A549 (cell line): ENCODE data around the gene ZFYVE9. TPM values are rescaled to one million over a fixed set of nuclear protein-coding genes. Genes with fewer than 3 reads are reported as not detected.

Source experiments
- ATAC-seq, 2 experiments: fragments of 200-7000 bp in 1 of 2; fragments of >200 bp in 1 of 2; cut with Nextera tagmentation in 1 of 2; cut with Tn5 transposase in 1 of 2; 3 replicates each; pipeline versions ENCODE4 v1.8.0 to v1.9.1; 2018 to 2020; ENCODE audit warnings: mild to moderate bottlenecking in 1 of 2, moderate library complexity in 1 of 2
- CTCF ChIA-PET: fragments of 300-600 bp; sonication (Branson Sonifier 250); formaldehyde crosslinking; extraction: SDS; loops from one replicate; lab custom pipeline; 2021; ENCODE audit warnings: antibody characterized with exemption, inconsistent platforms; lab: Yijun Ruan, JAX
- POLR2A ChIA-PET: fragments of 350-600 bp; formaldehyde crosslinking; extraction: SDS; loops from one replicate; lab custom pipeline; 2021; ENCODE audit warnings: antibody characterized with exemption, inconsistent platforms; lab: Yijun Ruan, JAX
- DNase-seq, 2 experiments: peaks; one replicate each; pipeline versions ENCODE4 v3.0.0 to v3.0.0-alpha.2; 2011 to 2016; ENCODE audit warnings: low read depth in 1 of 2, low spot score in 1 of 2
- FAIRE-seq: peaks from 2 replicates; lab custom pipeline; 2011; peaks lifted over from hg19 to GRCh38; lab: Jason Lieb, UNC
- H3K27ac ChIP-seq, 2 experiments: fragments of >200 bp; sonication (Bioruptor Twin); formaldehyde crosslinking; 3 replicates each; pipeline ENCODE4 v1.5.1; 2016 to 2017
- H3K4me1 ChIP-seq: fragments of >200 bp; sonication (Bioruptor Twin); formaldehyde crosslinking; 3 replicates; pipeline ENCODE4 v1.6.1; 2016
- H3K4me2 ChIP-seq: fragments of >200 bp; sonication (Bioruptor Twin); formaldehyde crosslinking; 3 replicates; pipeline ENCODE4 v1.6.1; 2016
- H3K4me3 ChIP-seq: fragments of >200 bp; sonication (Bioruptor Twin); formaldehyde crosslinking; 3 replicates; pipeline ENCODE4 v1.5.1; 2016
- H3K9me3 ChIP-seq: fragments of >200 bp; sonication (Bioruptor Twin); formaldehyde crosslinking; 3 replicates; pipeline ENCODE4 v1.6.1; 2016
- ATOH8 ChIP-seq: fragments of 250-450 bp; sonication (Bioruptor Pico); IDR thresholded peaks from 2 replicates; pipeline ENCODE4 v1.5.0; 2020; ENCODE audit warnings: low read depth, mild to moderate bottlenecking, moderate library complexity
- CBX2 ChIP-seq: fragments of 200-600 bp; sonication (generic); IDR thresholded peaks from 2 replicates; pipeline ENCODE4 v1.6.1; 2016; ENCODE audit warnings: low read depth, mild to moderate bottlenecking, borderline replicate concordance
- CHD2 ChIP-seq: fragments of 150-350 bp; IDR thresholded peaks from 2 replicates; pipeline ENCODE4 v1.6.1; 2014; ENCODE audit warnings: low read length; ENCODE audit not compliant: partially characterized antibody
- CTCF ChIP-seq: fragments of >200 bp; sonication (Bioruptor Twin); formaldehyde crosslinking; IDR thresholded peaks from 3 replicates; pipeline ENCODE4 v1.5.1; 2016
- E2F6 ChIP-seq: IDR thresholded peaks from 2 replicates; pipeline ENCODE4 v1.6.1; 2012; ENCODE audit warnings: low read depth, borderline replicate concordance
- ELK1 ChIP-seq: fragments of 150-350 bp; IDR thresholded peaks from 2 replicates; pipeline ENCODE4 v1.6.1; 2014; ENCODE audit warnings: low read depth, mild to moderate bottlenecking, low read length
- ESRRA ChIP-seq: fragments of 150-350 bp; IDR thresholded peaks from 2 replicates; pipeline ENCODE4 v1.6.1; 2014; ENCODE audit warnings: mild to moderate bottlenecking, low read length, borderline replicate concordance
- FOSL2 ChIP-seq, 2 experiments: fragments of 450-650 bp in 1 of 2; fragments of >200 bp in 1 of 2; sonication (Bioruptor Twin) in 1 of 2; formaldehyde crosslinking; IDR thresholded peaks; 2 replicates each; pipeline versions ENCODE4 v1.5.0 to v1.6.1; 2016 to 2020; ENCODE audit warnings: mild to moderate bottlenecking in 1 of 2, moderate library complexity in 1 of 2
- HDAC2 ChIP-seq: fragments of 200-600 bp; sonication (generic); IDR thresholded peaks from 2 replicates; pipeline ENCODE4 v1.6.1; 2016
- HOXA7 ChIP-seq: fragments of 250-450 bp; sonication (Bioruptor Pico); IDR thresholded peaks from 2 replicates; pipeline ENCODE4 v1.5.0; 2020; ENCODE audit warnings: mild to moderate bottlenecking, moderate library complexity
- JUN ChIP-seq, 2 experiments: fragments of >200 bp; sonication (Bioruptor Twin); formaldehyde crosslinking; IDR thresholded peaks; 2 replicates in 1 of 2; 3 replicates in 1 of 2; pipeline ENCODE4 v1.6.1; 2016 to 2017
- MAFK ChIP-seq: fragments of 450-650 bp; IDR thresholded peaks from 2 replicates; pipeline ENCODE4 v1.6.1; 2014; ENCODE audit not compliant: partially characterized antibody
- MAX ChIP-seq: IDR thresholded peaks from 2 replicates; pipeline ENCODE4 v1.6.1; 2012
- MYC ChIP-seq: IDR thresholded peaks from 2 replicates; pipeline ENCODE4 v1.6.1; 2012; ENCODE audit warnings: mild to moderate bottlenecking, inconsistent platforms, low read length, improper control_type of control experiment, borderline replicate concordance
- NR3C1 ChIP-seq: fragments of >200 bp; sonication (Bioruptor Twin); formaldehyde crosslinking; IDR thresholded peaks from 3 replicates; pipeline ENCODE4 v1.6.1; 2017
- PBX3 ChIP-seq: IDR thresholded peaks from 2 replicates; pipeline ENCODE4 v1.6.1; 2012
- POLR2A ChIP-seq: IDR thresholded peaks from 2 replicates; pipeline ENCODE4 v1.6.1; 2012; ENCODE audit warnings: mild to moderate bottlenecking, low read length
- POLR2AphosphoS2 ChIP-seq: conservative IDR thresholded peaks from 2 replicates; pipeline ENCODE4 v1.6.1; 2012; ENCODE audit warnings: low read length, improper control_type of control experiment, inconsistent platforms
- RAD21 ChIP-seq, 2 experiments: fragments of >200 bp in 1 of 2; sonication (Bioruptor Twin) in 1 of 2; formaldehyde crosslinking in 1 of 2; IDR thresholded peaks in 1 of 2; conservative IDR thresholded peaks in 1 of 2; 2 replicates in 1 of 2; 3 replicates in 1 of 2; pipeline ENCODE4 v1.6.1; 2012 to 2018; ENCODE audit warnings: inconsistent platforms in 1 of 2
- RARB ChIP-seq: fragments of 250-450 bp; sonication (Bioruptor Pico); IDR thresholded peaks from 2 replicates; pipeline ENCODE4 v1.8.0; 2021; ENCODE audit warnings: mild to moderate bottlenecking, moderate library complexity
- REST ChIP-seq: fragments of 200-600 bp; sonication (generic); IDR thresholded peaks from 2 replicates; pipeline ENCODE4 v1.6.1; 2016; ENCODE audit warnings: antibody characterized with exemption, mild to moderate bottlenecking, moderate library complexity
- RFX5 ChIP-seq: fragments of 450-650 bp; IDR thresholded peaks from 2 replicates; pipeline ENCODE4 v1.7.1; 2014; ENCODE audit warnings: antibody characterized with exemption, mild to moderate bottlenecking, moderate library complexity
- SMC3 ChIP-seq: fragments of >200 bp; sonication (Bioruptor Twin); formaldehyde crosslinking; IDR thresholded peaks from 3 replicates; pipeline ENCODE4 v1.6.1; 2018; ENCODE audit warnings: inconsistent platforms
- TFCP2L1 ChIP-seq: fragments of 250-450 bp; sonication (Bioruptor Pico); IDR thresholded peaks from 2 replicates; pipeline ENCODE4 v1.5.0; 2021; ENCODE audit warnings: mild to moderate bottlenecking
- TP53 ChIP-seq: fragments of 250-450 bp; sonication (Bioruptor Pico); IDR thresholded peaks from 2 replicates; pipeline ENCODE4 v1.5.0; 2021; ENCODE audit warnings: mild to moderate bottlenecking, moderate library complexity
- WGBS: methylation state at CpG from one replicate; pipeline ENCODE4 v1.1.6; 2017; ENCODE audit errors: missing lambda C conversion rate; 5-methylcytosine and 5-hydroxymethylcytosine counted together
- polyA plus RNA-seq, 4 experiments: library from polyadenylated mRNA; depleted of rRNA in 3 of 4; stranded (reverse); fragments of >200 nt; fragmentation: RNase III in 1 of 4; extraction: RNeasy Plus Mini Kit Qiagen cat#74134 plus additional on column Dnase treatment in 1 of 4; gene quantifications; 2 replicates in 3 of 4; 3 replicates in 1 of 4; pipeline ENCODE4 v1.2.3, GENCODE V29; 2011 to 2017

The ZFYVE9 gene
- polyA plus RNA-seq, 2 of the 4 experiments (the other 2 are of a cell fraction), result 7.1 to 11.9 TPM

- H3K9me3 ChIP-seq, result no peaks in the 10 kb centered on the region
- no peak for ATAC-seq
- TF ChIP-seq HDAC2 (no peak), RAD21 (conservative IDR thresholded peaks at IDR 0.05 in 1 of 2, IDR thresholded peaks at IDR 0.05 in 1 of 2) (no peak), CHD2 (no peak)
- TF ChIP-seq, all 56 proteins: peak for 0
- 68% methylated on average over 2 of the region's 5 CpGs for WGBS
- FAIRE-seq (no peak), DNase-seq (no peak)
- Histone ChIP-seq H3K27ac (peak overlapping the region; percentile 98 to 99; a peak in 3 of 6 replicates), H3K4me2 (peak overlapping the region; percentile 83), H3K4me1 (peaks cover 16% of the 10 kb centered on the region), H3K4me3 (peak overlapping the region; percentile 97; the same call in 1 of the 3 replicates)
- POLR2A ChIA-PET, result no interaction called here
- CTCF ChIA-PET, result no interaction called here
Observed at GRCh38 chr1:52364235-52364839, 222.4 kb downstream of the ZFYVE9 start.

- ChIA-PET CTCF (interaction anchor here (0.6 kb wide), 1 partner anchor 11 kb away, joined by 3 read pairs; no protein-coding TSS in a partner anchor), POLR2A (interaction anchor here (0.6 to 1.5 kb wide), 3 partner anchors 17 to 712 kb away, joined by 5 to 6 read pairs (median 5); partner anchors contain the start of genes ORC1 and PRPF38A)
- peak overlapping the region; percentile 97 for H3K4me3 ChIP-seq
- WGBS, result 9% methylated on average over 22 of the region's 22 CpGs
- H3K4me1 ChIP-seq, result peaks cover 16% of the 10 kb centered on the region
- DNase-seq (peak; percentile 60 to 62), FAIRE-seq (no peak), ATAC-seq (peak; percentile 63 to 69)
- H3K27ac ChIP-seq, result peak overlapping the region; percentile 98 to 99
- H3K4me2 ChIP-seq, result peak overlapping the region; percentile 83
- no peaks in the 10 kb centered on the region for H3K9me3 ChIP-seq
- TF ChIP-seq MAX (0 out of 2 replicates have a peak, but pooled peaks have one; percentile 41), CTCF (no peak), RFX5 (no peak), ELK1 (no peak), ATOH8 (CRISPR knock-in tag) (no peak), POLR2AphosphoS2 (no peak), FOSL2 (IDR thresholded peaks at IDR 0.05) (no peak), FOSL2 (CRISPR knock-in tag; IDR thresholded peaks at IDR 0.05) (peak; percentile 62), SMC3 (no peak), E2F6 (peak; percentile 83), MAFK (peak; percentile 94), TP53 (CRISPR knock-in tag) (no peak), PBX3 (0 out of 2 replicates have a peak, but pooled peaks have one; percentile 12), RARB (CRISPR knock-in tag) (no peak), REST (no peak), ESRRA (no peak), POLR2A (0 out of 2 replicates have a peak, but pooled peaks have one; percentile 6), NR3C1 (no peak), HOXA7 (CRISPR knock-in tag) (no peak), HDAC2 (no peak), JUN (IDR thresholded peaks at IDR 0.05) (no peak; a peak in 1 of 5 replicates), MYC (no peak), TFCP2L1 (no peak), CBX2 (no peak)
Observed at GRCh38 chr1:52365071-52365745, 223.3 kb downstream of the ZFYVE9 start.
